WTC11 (cell line): ENCODE measurements around the gene ARHGAP23. TPM values are rescaled to one million over a fixed set of nuclear protein-coding genes. Genes with fewer than 3 reads are reported as not detected.

ENCODE experiments used
- ATAC-seq: fragments of 200-7000 bp; cut with Tn5 transposase; 2 replicates; pipeline ENCODE4 v1.10.0; 2021; ENCODE audit warnings: mild to moderate bottlenecking, moderate library complexity
- CTCF ChIA-PET: fragments of 300-600 bp; sonication (Branson Sonifier 250); formaldehyde crosslinking; loops from one replicate; lab custom pipeline; 2021; ENCODE audit warnings: antibody characterized with exemption; lab: Charles Lee
- POLR2A ChIA-PET: fragments of 350-600 bp; sonication (Branson Sonifier 250); formaldehyde crosslinking; loops from one replicate; lab custom pipeline; 2021; ENCODE audit warnings: antibody characterized with exemption; lab: Charles Lee
- DNase-seq: peaks from one replicate; pipeline ENCODE4 v3.0.0; 2021; ENCODE audit warnings: low spot score
- H3K27ac Mint-ChIP-seq: 2 replicates; pipeline ENCODE4 v1.8.0; 2021; ENCODE audit warnings: mixed read lengths
- H3K27me3 Mint-ChIP-seq: 2 replicates; pipeline ENCODE4 v1.8.0; 2021; ENCODE audit warnings: low read depth, mild to moderate bottlenecking, moderate library complexity, mixed read lengths
- H3K36me3 Mint-ChIP-seq: 2 replicates; pipeline ENCODE4 v1.8.0; 2021; ENCODE audit warnings: mixed read lengths
- H3K4me1 Mint-ChIP-seq: 2 replicates; pipeline ENCODE4 v1.8.0; 2022; ENCODE audit warnings: mixed read lengths
- H3K4me3 Mint-ChIP-seq: 2 replicates; pipeline ENCODE4 v1.8.0; 2021; ENCODE audit warnings: mild to moderate bottlenecking, moderate library complexity, mixed read lengths
- H3K9me3 Mint-ChIP-seq: 2 replicates; pipeline ENCODE4 v1.8.0; 2021; ENCODE audit warnings: mixed read lengths
- AR ChIP-seq: fragments of 250-450 bp; sonication (Bioruptor Pico); IDR thresholded peaks from 2 replicates; pipeline ENCODE4 v1.9.0; 2021; ENCODE audit warnings: mild to moderate bottlenecking
- ATF1 ChIP-seq: sonication (generic); formaldehyde crosslinking; IDR thresholded peaks from 2 replicates; pipeline ENCODE4 v1.8.1; 2023; ENCODE audit warnings: mild to moderate bottlenecking, moderate library complexity, missing genetic modification reagents
- ERG ChIP-seq: fragments of 250-450 bp; sonication (Bioruptor Pico); IDR thresholded peaks from 2 replicates; pipeline ENCODE4 v1.8.0; 2021; ENCODE audit warnings: mild to moderate bottlenecking
- ETV6 ChIP-seq: sonication (generic); formaldehyde crosslinking; IDR thresholded peaks from 2 replicates; pipeline ENCODE4 v1.8.1; 2022; ENCODE audit warnings: mild to moderate bottlenecking, missing genetic modification reagents
- FOXP4 ChIP-seq: sonication (generic); formaldehyde crosslinking; IDR thresholded peaks from 2 replicates; pipeline ENCODE4 v1.8.0; 2022; ENCODE audit warnings: mild to moderate bottlenecking, missing genetic modification reagents
- GRHL2 ChIP-seq: fragments of 250-450 bp; sonication (Bioruptor Pico); IDR thresholded peaks from 2 replicates; pipeline ENCODE4 v1.8.0; 2022; ENCODE audit warnings: mild to moderate bottlenecking, moderate library complexity; ENCODE audit not compliant: insufficient replicate concordance, severe bottlenecking
- JUN ChIP-seq: sonication (generic); formaldehyde crosslinking; IDR thresholded peaks from 2 replicates; pipeline ENCODE4 v1.8.0; 2023; ENCODE audit warnings: mild to moderate bottlenecking, missing genetic modification reagents
- NR1H2 ChIP-seq: sonication (generic); formaldehyde crosslinking; IDR thresholded peaks from 2 replicates; pipeline ENCODE4 v1.9.0; 2021; ENCODE audit warnings: mild to moderate bottlenecking, moderate library complexity, missing genetic modification reagents
- NR2C2 ChIP-seq: sonication (generic); formaldehyde crosslinking; IDR thresholded peaks from 2 replicates; pipeline ENCODE4 v1.8.0; 2022; ENCODE audit warnings: mild to moderate bottlenecking, missing genetic modification reagents
- OVOL2 ChIP-seq: fragments of 250-450 bp; sonication (Bioruptor Pico); IDR thresholded peaks from 2 replicates; pipeline ENCODE4 v1.9.0; 2021; ENCODE audit warnings: mild to moderate bottlenecking, borderline replicate concordance
- RELA ChIP-seq: sonication (generic); formaldehyde crosslinking; IDR thresholded peaks from 2 replicates; pipeline ENCODE4 v1.8.1; 2022; ENCODE audit warnings: missing genetic modification reagents, mild to moderate bottlenecking, borderline replicate concordance
- RORB ChIP-seq: fragments of 250-450 bp; sonication (Bioruptor Pico); IDR thresholded peaks from 2 replicates; pipeline ENCODE4 v1.9.0; 2021; ENCODE audit warnings: mild to moderate bottlenecking
- SP1 ChIP-seq: sonication (generic); formaldehyde crosslinking; conservative IDR thresholded peaks from 2 replicates; pipeline ENCODE4 v1.8.1; 2022; ENCODE audit warnings: missing genetic modification reagents
- STAT6 ChIP-seq: sonication (generic); formaldehyde crosslinking; conservative IDR thresholded peaks from 2 replicates; pipeline ENCODE4 v1.8.1; 2023; ENCODE audit warnings: mild to moderate bottlenecking, low read depth, missing genetic modification reagents, moderate library complexity
- TEAD4 ChIP-seq: sonication (generic); formaldehyde crosslinking; IDR thresholded peaks from 2 replicates; pipeline ENCODE4 v1.8.0; 2022; ENCODE audit warnings: mild to moderate bottlenecking, missing genetic modification reagents
- ZNF138 ChIP-seq: sonication (generic); formaldehyde crosslinking; conservative IDR thresholded peaks from 2 replicates; pipeline ENCODE4 v1.8.1; 2022; ENCODE audit warnings: mild to moderate bottlenecking, moderate library complexity, missing genetic modification reagents
- ZNF532 ChIP-seq: fragments of 250-450 bp; sonication (Bioruptor Pico); IDR thresholded peaks from 2 replicates; pipeline ENCODE4 v1.9.0; 2021; ENCODE audit warnings: mild to moderate bottlenecking, borderline replicate concordance
- total RNA-seq: library from RNA; stranded (reverse); gene quantifications from 3 replicates; pipeline ENCODE4 v1.2.3, GENCODE V29; 2021

ARHGAP23 gene
- total RNA-seq, 1 experiment from 2014 or later, result 66.0 TPM

- TF ChIP-seq ETV6, result 0 out of 2 replicates have a peak, but pooled peaks have one; percentile 34
- TF ChIP-seq STAT6 (CRISPR knock-in tag), result no peak
- no peak for DNase-seq
- peak overlapping the region; percentile 88 for H3K27ac Mint-ChIP-seq
- ChIA-PET POLR2A (interaction anchor here (0.7 to 0.9 kb wide), 2 partner anchors 43 to 55 kb away, joined by 3 to 5 read pairs; no protein-coding TSS in a partner anchor), CTCF (interaction anchor here (0.8 to 3.3 kb wide), 25 partner anchors 9 to 211 kb away, joined by 3 to 48 read pairs (median 6); no protein-coding TSS in a partner anchor)
- no peak for ATAC-seq
- no peak overlapping the region for H3K4me3 Mint-ChIP-seq
- H3K36me3 Mint-ChIP-seq, result peaks cover 7% of the 10 kb centered on the region
- peaks cover 60% of the 10 kb centered on the region for H3K4me1 Mint-ChIP-seq
- no peaks in the 10 kb centered on the region for H3K9me3 Mint-ChIP-seq
- H3K27me3 Mint-ChIP-seq, result 0 out of 2 replicates have a peak, but pooled peaks cover 2% of the 10 kb centered on the region
These were observed 28.0 kb downstream of the ARHGAP23 start for GRCh38 chr17:38456031-38456815.

- Mint-ChIP-seq H3K27ac (peak overlapping the region; percentile 50), H3K36me3 (peaks cover 13% of the 10 kb centered on the region), H3K9me3 (no peaks in the 10 kb centered on the region), H3K27me3 (0 out of 2 replicates have a peak, but pooled peaks cover 2% of the 10 kb centered on the region), H3K4me3 (no peak overlapping the region), H3K4me1 (peaks cover 50% of the 10 kb centered on the region)
- ATAC-seq, result no peak
- CTCF ChIA-PET, result interaction anchor here (0.9 to 1.1 kb wide), 3 partner anchors 15 to 36 kb away, joined by 3 to 4 read pairs (median 4); no protein-coding TSS in a partner anchor
- POLR2A ChIA-PET, result no interaction called here
- no peak for DNase-seq
- TF ChIP-seq NR2C2 (no peak), AR (CRISPR knock-in tag) (no peak), ZNF532 (no peak), TEAD4 (CRISPR knock-in tag) (no peak), RORB (CRISPR knock-in tag) (no peak), FOXP4 (CRISPR knock-in tag) (no peak), RELA (CRISPR knock-in tag) (no peak), ETV6 (no peak), OVOL2 (CRISPR knock-in tag) (no peak), SP1 (CRISPR knock-in tag) (no peak), ERG (CRISPR knock-in tag) (no peak), ATF1 (CRISPR knock-in tag) (no peak), ZNF138 (no peak), JUN (CRISPR knock-in tag) (no peak), GRHL2 (CRISPR knock-in tag) (no peak), NR1H2 (no peak)
These were observed 29.5 kb downstream of the ARHGAP23 start for GRCh38 chr17:38457577-38458371.
